MM.1S (cell line): Measurements from ENCODE around the gene CUL1.

Experiments
- DNase-seq: peaks from one replicate; pipeline ENCODE4 v3.0.0-alpha.2; 2015
- H2AFZ ChIP-seq: fragments of 300-600 bp; sonication (generic); 2 replicates; pipeline ENCODE4 v1.6.0; 2016; ENCODE audit warnings: antibody characterized with exemption, low read length
- H3F3A ChIP-seq: fragments of 300-600 bp; sonication (generic); 2 replicates; pipeline ENCODE4 v1.6.1; 2016; ENCODE audit warnings: mild to moderate bottlenecking, antibody characterized with exemption, low read length, moderate library complexity, mixed read lengths; ENCODE audit not compliant: insufficient read depth
- H3K27ac ChIP-seq: fragments of 300-600 bp; sonication (generic); 2 replicates; pipeline ENCODE4 v1.5.1; 2016; ENCODE audit warnings: mild to moderate bottlenecking, low read length
- H3K27me3 ChIP-seq: fragments of 300-600 bp; sonication (generic); replicated peaks from 2 replicates; pipeline ENCODE4 v1.6.0; 2016; ENCODE audit warnings: low read length; ENCODE audit not compliant: insufficient read depth
- H3K36me3 ChIP-seq: fragments of 300-600 bp; sonication (generic); replicated peaks from 2 replicates; pipeline ENCODE4 v1.6.1; 2016; ENCODE audit warnings: mild to moderate bottlenecking, low read length, mixed read lengths; ENCODE audit not compliant: insufficient read depth
- H3K4me1 ChIP-seq: fragments of 300-600 bp; sonication (generic); 2 replicates; pipeline ENCODE4 v1.6.1; 2016; ENCODE audit warnings: low read length, mixed read lengths
- H3K4me2 ChIP-seq: fragments of 300-600 bp; sonication (generic); 2 replicates; pipeline ENCODE4 v1.6.0; 2016; ENCODE audit warnings: low read depth, low read length
- H3K4me3 ChIP-seq: fragments of 300-600 bp; sonication (generic); 2 replicates; pipeline ENCODE4 v1.5.1; 2016; ENCODE audit warnings: low read length, mixed read lengths
- H3K79me2 ChIP-seq: fragments of 300-600 bp; sonication (generic); 2 replicates; pipeline ENCODE4 v1.6.1; 2016; ENCODE audit warnings: mixed run types, low read length, mixed read lengths
- H3K9ac ChIP-seq: fragments of 300-600 bp; sonication (generic); 2 replicates; pipeline ENCODE4 v1.6.1; 2016; ENCODE audit warnings: low read length, mixed read lengths
- H3K9me2 ChIP-seq: fragments of 300-600 bp; sonication (generic); replicated peaks from 2 replicates; pipeline ENCODE4 v1.6.1; 2016; ENCODE audit warnings: mild to moderate bottlenecking, low read length, mixed read lengths; ENCODE audit not compliant: insufficient read depth
- H3K9me3 ChIP-seq: fragments of 300-600 bp; sonication (generic); replicated peaks from 2 replicates; pipeline ENCODE4 v1.6.1; 2016; ENCODE audit warnings: mild to moderate bottlenecking, low read length, mixed read lengths; ENCODE audit not compliant: insufficient read depth
- H4K20me1 ChIP-seq: fragments of 300-600 bp; sonication (generic); 2 replicates; pipeline ENCODE4 v1.6.1; 2016; ENCODE audit warnings: mild to moderate bottlenecking, low read length, moderate library complexity, mixed read lengths; ENCODE audit not compliant: insufficient read depth
- EZH2 ChIP-seq: fragments of 300-600 bp; sonication (generic); optimal IDR thresholded peaks from 2 replicates; pipeline ENCODE3; 2017; ENCODE audit warnings: low read depth, mild to moderate bottlenecking, antibody characterized with exemption, low read length, mixed read lengths
- EZH2phosphoT487 ChIP-seq: fragments of 300-600 bp; sonication (generic); IDR thresholded peaks from 2 replicates; pipeline ENCODE4 v1.6.1; 2018; ENCODE audit warnings: antibody characterized with exemption, low read length
- TF ChIP-seq, protein P1 (sequence below): fragments of 300-600 bp; sonication (generic); IDR thresholded peaks from 2 replicates; pipeline ENCODE4 v1.5.1; 2016; ENCODE audit warnings: antibody characterized with exemption, low read length, mixed read lengths

The CUL1 gene

DNA sequence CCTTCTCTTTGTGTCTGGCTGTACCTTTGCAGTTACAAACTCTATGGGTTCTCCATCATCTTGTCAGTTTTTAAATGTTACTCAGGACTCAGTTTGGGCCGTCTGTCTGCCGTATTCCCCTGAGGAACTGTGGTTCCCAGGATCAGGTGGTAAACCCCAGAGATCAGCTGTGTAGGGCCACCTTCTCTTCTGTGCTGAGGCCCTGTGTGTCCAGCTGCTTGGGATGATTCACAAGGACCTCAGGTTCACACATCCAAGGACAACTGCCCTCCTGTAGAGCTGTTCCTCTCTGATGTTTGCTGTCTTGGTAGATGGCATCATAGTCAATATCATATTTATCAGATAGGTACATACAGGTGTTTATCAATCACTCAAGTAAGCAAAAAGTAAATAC is 24.5 kb downstream of the CUL1 start:
- Histone ChIP-seq H3K9ac (no peak overlapping the region), H3K4me3 (no peak overlapping the region), H3K79me2 (peaks cover 100% of the 10 kb centered on the region), H3K36me3 (no peaks in the 10 kb centered on the region), H3K27me3 (no peaks in the 10 kb centered on the region), H3K4me2 (no peak overlapping the region), H3K9me3 (no peaks in the 10 kb centered on the region), H3K27ac (no peak overlapping the region), H3K4me1 (peaks cover 56% of the 10 kb centered on the region), H3F3A (no peaks in the 10 kb centered on the region; the same call in 1 of the 2 replicates), H4K20me1 (peaks cover 93% of the 10 kb centered on the region), H3K9me2 (no peaks in the 10 kb centered on the region), H2AFZ (no peak overlapping the region)
- DNase-seq, result no peak
- TF ChIP-seq, protein P1, sequence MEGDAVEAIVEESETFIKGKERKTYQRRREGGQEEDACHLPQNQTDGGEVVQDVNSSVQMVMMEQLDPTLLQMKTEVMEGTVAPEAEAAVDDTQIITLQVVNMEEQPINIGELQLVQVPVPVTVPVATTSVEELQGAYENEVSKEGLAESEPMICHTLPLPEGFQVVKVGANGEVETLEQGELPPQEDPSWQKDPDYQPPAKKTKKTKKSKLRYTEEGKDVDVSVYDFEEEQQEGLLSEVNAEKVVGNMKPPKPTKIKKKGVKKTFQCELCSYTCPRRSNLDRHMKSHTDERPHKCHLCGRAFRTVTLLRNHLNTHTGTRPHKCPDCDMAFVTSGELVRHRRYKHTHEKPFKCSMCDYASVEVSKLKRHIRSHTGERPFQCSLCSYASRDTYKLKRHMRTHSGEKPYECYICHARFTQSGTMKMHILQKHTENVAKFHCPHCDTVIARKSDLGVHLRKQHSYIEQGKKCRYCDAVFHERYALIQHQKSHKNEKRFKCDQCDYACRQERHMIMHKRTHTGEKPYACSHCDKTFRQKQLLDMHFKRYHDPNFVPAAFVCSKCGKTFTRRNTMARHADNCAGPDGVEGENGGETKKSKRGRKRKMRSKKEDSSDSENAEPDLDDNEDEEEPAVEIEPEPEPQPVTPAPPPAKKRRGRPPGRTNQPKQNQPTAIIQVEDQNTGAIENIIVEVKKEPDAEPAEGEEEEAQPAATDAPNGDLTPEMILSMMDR, result no peak
- TF ChIP-seq EZH2phosphoT487 (no peak), EZH2 (no peak)

DNA sequence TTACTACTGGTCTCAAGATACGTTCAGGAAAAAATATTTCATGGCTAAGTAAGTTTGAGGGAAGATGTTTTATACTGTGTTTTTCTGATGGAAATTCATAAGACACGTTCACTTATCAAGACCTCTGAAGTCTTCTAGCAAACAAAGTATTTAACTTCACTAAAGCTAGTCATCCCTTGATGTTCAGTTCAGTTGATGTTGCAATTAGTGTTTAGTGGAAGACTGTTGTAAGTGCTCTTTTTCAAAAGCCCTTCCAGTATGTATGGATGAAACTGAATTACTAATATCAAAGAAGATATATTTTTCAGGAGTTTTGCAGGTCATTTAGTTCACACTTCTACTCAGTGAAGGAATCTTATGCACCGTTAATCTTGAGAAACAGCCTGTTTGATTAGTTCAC is 25.1 kb downstream of the CUL1 start:
- H3K79me2 ChIP-seq, result peaks cover 100% of the 10 kb centered on the region
- peaks cover 5% of the 10 kb centered on the region; the same call in 1 of the 2 replicates for H3F3A ChIP-seq
- H3K9ac ChIP-seq, result no peak overlapping the region
- no peaks in the 10 kb centered on the region for H3K27me3 ChIP-seq
- no peaks in the 10 kb centered on the region for H3K9me3 ChIP-seq
- H3K4me1 ChIP-seq, result peaks cover 54% of the 10 kb centered on the region
- no peak overlapping the region for H3K27ac ChIP-seq
- no peaks in the 10 kb centered on the region for H3K9me2 ChIP-seq
- no peaks in the 10 kb centered on the region for H3K36me3 ChIP-seq
- TF ChIP-seq, protein P1, result no peak
- no peak for TF ChIP-seq EZH2phosphoT487
- no peak for TF ChIP-seq EZH2
- no peak for DNase-seq
- H2AFZ ChIP-seq, result no peak overlapping the region
- H3K4me2 ChIP-seq, result no peak overlapping the region
- H3K4me3 ChIP-seq, result no peak overlapping the region
- peaks cover 98% of the 10 kb centered on the region for H4K20me1 ChIP-seq

DNA sequence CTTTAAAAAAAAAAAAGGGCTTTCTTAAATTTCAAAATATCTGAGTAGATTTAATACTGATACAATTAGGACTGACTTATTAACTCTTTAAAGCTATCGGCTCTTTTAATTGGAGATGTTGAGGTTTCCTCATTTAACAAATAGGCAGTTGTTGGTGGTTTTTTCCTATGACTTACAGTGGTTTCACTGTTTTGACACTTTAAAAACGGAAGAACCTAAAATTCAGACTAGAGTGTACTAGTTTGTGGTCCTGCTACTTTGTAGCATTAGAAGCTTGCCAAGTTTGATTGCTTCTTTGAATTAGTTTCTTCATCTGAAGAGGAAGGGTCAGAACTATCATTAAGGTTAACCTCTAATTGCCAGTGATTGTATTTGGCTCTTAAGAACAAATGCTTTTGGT is 27.7 kb downstream of the CUL1 start:
- H4K20me1 ChIP-seq, result peaks cover 96% of the 10 kb centered on the region

More for the DNA sequence above, 27.7 kb downstream of the CUL1 start:
- H3K79me2 ChIP-seq, result peaks cover 100% of the 10 kb centered on the region
- no peaks in the 10 kb centered on the region for H3K9me3 ChIP-seq
- no peak overlapping the region for H3K27ac ChIP-seq
- H3K4me1 ChIP-seq, result peaks cover 41% of the 10 kb centered on the region
- no peak overlapping the region for H3K9ac ChIP-seq
- TF ChIP-seq EZH2, result no peak
- TF ChIP-seq, protein P1, result no peak
- no peak for TF ChIP-seq EZH2phosphoT487
- H3K4me2 ChIP-seq, result no peak overlapping the region
- peaks cover 17% of the 10 kb centered on the region; the same call in 1 of the 2 replicates for H3K36me3 ChIP-seq
- H3K4me3 ChIP-seq, result no peak overlapping the region
- H2AFZ ChIP-seq, result no peak overlapping the region
- no peak for DNase-seq
- no peaks in the 10 kb centered on the region for H3K9me2 ChIP-seq
- 0 out of 2 replicates have a peak, but pooled peaks cover 6% of the 10 kb centered on the region for H3F3A ChIP-seq
- H3K27me3 ChIP-seq, result no peaks in the 10 kb centered on the region
